ENCODE measurements around the gene LSM12. TPM values are rescaled to one million over a fixed set of nuclear protein-coding genes. Genes with fewer than 3 reads are reported as not detected.

Gene LSM12
- polyA plus RNA-seq, 1 of the 3 experiments (the other 2 are of a cell fraction): 26.6 TPM

- Histone ChIP-seq H3K9me2 (no peaks in the 10 kb centered on the region), H3K4me3 (ENCODE audit: low read depth in 2 of 2, low read length in 1 of 2) (no peak overlapping the region), H3K4me1 (ENCODE audit: control insufficient read depth in 1 of 2, insufficient read depth in 2 of 2, low read depth in 1 of 2, low read length in 1 of 2) (peaks cover 0 to 7% of the 10 kb centered on the region in 2 experiments; a peak in 1 of 4 replicates), H3K9ac (no peak overlapping the region), H3K36me3 (replicated peaks in 1 of 2; ENCODE audit: control insufficient read depth in 1 of 2, insufficient read depth in 2 of 2, low read length in 1 of 2) (peaks cover 16 to 43% of the 10 kb centered on the region in 2 experiments), H3K9me3 (no peaks in the 10 kb centered on the region), H3K4me2 (peak overlapping the region; percentile 23; the same call in 1 of the 2 replicates), H2AFZ (ENCODE audit: low read depth) (no peak overlapping the region), H3K27ac (ENCODE audit: low read depth in 2 of 2, low read length in 1 of 2) (no peak overlapping the region), H3K79me2 (ENCODE audit: insufficient read depth) (peaks cover 79% of the 10 kb centered on the region), H4K20me1 (ENCODE audit: insufficient read depth) (peaks cover 35% of the 10 kb centered on the region), H3K27me3 (ENCODE audit: insufficient read depth) (no peaks in the 10 kb centered on the region), H3F3A (replicated peaks; ENCODE audit: insufficient read depth) (peaks cover 19% of the 10 kb centered on the region)
- WGBS (ENCODE audit: low lambda C conversion rate): 92% methylated on average over 10 of the region's 10 CpGs
- ChIA-PET POLR2A (interaction anchor here (1.1 kb wide), 1 partner anchor 60 kb away, joined by 3 read pairs; the partner anchor contains the start of gene HDAC5), CTCF (interaction anchor here (1.3 to 1.4 kb wide), 2 partner anchors 23 to 52 kb away, joined by 3 to 4 read pairs; no protein-coding TSS in a partner anchor)
- no peak for DNase-seq
- no peak for TF ChIP-seq RXRA (IDR thresholded peaks at IDR 0.05; ENCODE audit: borderline replicate concordance, low read depth)
- TF ChIP-seq TEAD4 (IDR thresholded peaks at IDR 0.05; ENCODE audit: borderline replicate concordance, insufficient read depth): no peak
- TF ChIP-seq TAF1 (IDR thresholded peaks at IDR 0.05; ENCODE audit: borderline replicate concordance, low read depth, low read length): no peak
- no peak for TF ChIP-seq RAD21 (IDR thresholded peaks at IDR 0.05; ENCODE audit: low read length)
- no peak for TF ChIP-seq MXI1 (IDR thresholded peaks at IDR 0.05; ENCODE audit: low read depth, low read length)
- no peak for TF ChIP-seq TCF12 (IDR thresholded peaks at IDR 0.05)
- TF ChIP-seq EZH2phosphoT487 (IDR thresholded peaks at IDR 0.05; ENCODE audit: borderline replicate concordance, low read depth): no peak
- TF ChIP-seq FOSL2 (IDR thresholded peaks at IDR 0.05; ENCODE audit: borderline replicate concordance, low read depth): no peak
- TF ChIP-seq RFX5 (IDR thresholded peaks at IDR 0.05; ENCODE audit: low read length): no peak
These were observed 2.5 kb downstream of the LSM12 start for GRCh38 chr17:44063704-44064639.

GRCh38 chr17:44062871-44063270, 3.6 kb downstream of the LSM12 start:
- DNase-seq: no peak
- Histone ChIP-seq H3K4me1 (ENCODE audit: control insufficient read depth in 1 of 2, insufficient read depth in 2 of 2, low read depth in 1 of 2, low read length in 1 of 2) (peaks cover 0 to 7% of the 10 kb centered on the region in 2 experiments; a peak in 1 of 4 replicates), H3K9me2 (no peaks in the 10 kb centered on the region), H3K9me3 (no peaks in the 10 kb centered on the region), H4K20me1 (ENCODE audit: insufficient read depth) (peaks cover 35% of the 10 kb centered on the region), H3K27ac (ENCODE audit: low read depth in 2 of 2, low read length in 1 of 2) (no peak overlapping the region), H3F3A (replicated peaks; ENCODE audit: insufficient read depth) (peaks cover 19% of the 10 kb centered on the region), H3K9ac (no peak overlapping the region), H3K79me2 (ENCODE audit: insufficient read depth) (peaks cover 90% of the 10 kb centered on the region), H2AFZ (ENCODE audit: low read depth) (no peak overlapping the region), H3K27me3 (ENCODE audit: insufficient read depth) (no peaks in the 10 kb centered on the region), H3K36me3 (replicated peaks in 1 of 2; ENCODE audit: control insufficient read depth in 1 of 2, insufficient read depth in 2 of 2, low read length in 1 of 2) (peaks cover 16 to 50% of the 10 kb centered on the region in 2 experiments), H3K4me2 (no peak overlapping the region), H3K4me3 (ENCODE audit: low read depth in 2 of 2, low read length in 1 of 2) (no peak overlapping the region)
- no peak for TF ChIP-seq RFX5 (IDR thresholded peaks at IDR 0.05; ENCODE audit: low read length)
- no peak for TF ChIP-seq FOSL2 (IDR thresholded peaks at IDR 0.05; ENCODE audit: borderline replicate concordance, low read depth)
- TF ChIP-seq SIN3A (IDR thresholded peaks at IDR 0.05; ENCODE audit: borderline replicate concordance, low read depth, low read length): no peak
- no peak for TF ChIP-seq REST (IDR thresholded peaks at IDR 0.05; ENCODE audit: low read depth, low read length)
- POLR2A ChIA-PET: no interaction called here
- WGBS (ENCODE audit: low lambda C conversion rate): 98% methylated on average over 15 of the region's 15 CpGs
- CTCF ChIA-PET: no interaction called here
